Epithelial cell of esophagus (primary cell): ENCODE results near the gene INSIG2.

Source experiments
- DNase-seq: peaks from one replicate; pipeline ENCODE4 v3.0.0; 2010; ENCODE audit warnings: low read depth
- H3K4me3 ChIP-seq: 2 replicates; pipeline ENCODE4 v1.5.1; 2011; ENCODE audit warnings: mild to moderate bottlenecking, low read length, control low read depth
- CTCF ChIP-seq: IDR thresholded peaks from 2 replicates; pipeline ENCODE4 v1.5.1; 2011; ENCODE audit warnings: low read depth, mild to moderate bottlenecking, low read length, control low read depth, inconsistent platforms; ENCODE audit not compliant: insufficient read depth; ENCODE audit errors: missing control alignments

The INSIG2 gene

GRCh38 chr2:118098307-118099030 lies 10.2 kb downstream of the INSIG2 start:
- H3K4me3 ChIP-seq = no peak overlapping the region
- no peak for DNase-seq
- TF ChIP-seq CTCF = no peak

- peak; percentile 64 for DNase-seq
- no peak for TF ChIP-seq CTCF
- H3K4me3 ChIP-seq = no peak overlapping the region
Observed at GRCh38 chr2:118102433-118103082, 14.3 kb downstream of the INSIG2 start.

GRCh38 chr2:118103951-118104940 lies 16.0 kb downstream of the INSIG2 start:
- H3K4me3 ChIP-seq = no peak overlapping the region
- TF ChIP-seq CTCF = no peak
- DNase-seq = no peak

- DNase-seq = no peak
- TF ChIP-seq CTCF = no peak
- H3K4me3 ChIP-seq = no peak overlapping the region
Observed at GRCh38 chr2:118105497-118105896, 17.2 kb downstream of the INSIG2 start.

GRCh38 chr2:118106926-118107325 lies 18.7 kb downstream of the INSIG2 start:
- no peak for TF ChIP-seq CTCF
- no peak overlapping the region for H3K4me3 ChIP-seq
- no peak for DNase-seq

- no peak overlapping the region for H3K4me3 ChIP-seq
- no peak for TF ChIP-seq CTCF
- DNase-seq = no peak
Observed at GRCh38 chr2:118110310-118110709, 22.0 kb downstream of the INSIG2 start.
